SKM-1 (cell line): ENCODE results near the gene ARF1.
A peak's percentile ranks its signal among the peaks of the same experiment; 100 is the strongest.
"Not testable (repeated sequence)": the region's sequence is repeated elsewhere in the genome, so short reads cannot be mapped to it uniquely, and the experiment has no call there.

Experiments
- DNase-seq: peaks from one replicate; lab custom pipeline; 2025; ENCODE audit not compliant: unreplicated experiment; lab: John Stamatoyannopoulos, UW

ARF1 gene

DNA sequence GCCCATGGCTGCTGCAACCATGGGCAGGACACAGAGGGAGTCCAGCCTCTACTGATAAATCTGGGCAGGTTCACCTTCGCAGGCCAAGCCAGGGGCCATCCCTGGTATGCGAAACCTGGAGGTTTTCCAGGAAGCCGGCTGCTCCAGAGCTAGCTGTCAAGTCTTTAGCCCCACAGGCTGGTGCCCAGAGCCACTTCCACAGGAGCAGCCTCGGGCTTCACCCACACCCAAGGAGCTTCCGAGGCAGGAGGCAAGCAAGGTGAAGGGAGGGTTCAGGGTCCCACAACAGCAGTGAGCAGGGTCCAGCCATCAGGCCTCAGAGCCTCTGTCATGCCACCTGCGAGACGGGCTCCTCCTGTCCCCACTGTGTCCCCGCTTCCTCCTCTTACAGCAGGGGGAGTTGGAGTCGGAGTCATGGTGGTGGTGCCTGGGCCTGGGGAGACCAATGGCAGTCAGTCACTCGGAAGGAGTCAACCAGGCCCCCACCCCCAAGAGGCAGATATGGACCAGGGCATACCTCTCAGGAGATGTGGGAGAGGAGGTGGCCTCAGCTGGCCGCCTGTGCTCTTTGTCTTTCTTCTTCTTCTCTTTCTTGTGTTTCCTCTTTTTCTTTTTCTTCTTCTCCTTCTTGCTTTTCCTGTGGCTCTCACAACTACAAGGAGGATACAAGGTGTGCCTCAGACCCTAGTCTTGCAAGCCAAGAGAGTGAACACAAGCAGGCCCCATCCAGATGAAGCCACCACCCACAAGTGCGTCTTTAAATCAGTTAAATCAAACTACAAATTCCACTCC lies 18.5 kb downstream of the ARF1 start:
- DNase-seq: no peak

DNA sequence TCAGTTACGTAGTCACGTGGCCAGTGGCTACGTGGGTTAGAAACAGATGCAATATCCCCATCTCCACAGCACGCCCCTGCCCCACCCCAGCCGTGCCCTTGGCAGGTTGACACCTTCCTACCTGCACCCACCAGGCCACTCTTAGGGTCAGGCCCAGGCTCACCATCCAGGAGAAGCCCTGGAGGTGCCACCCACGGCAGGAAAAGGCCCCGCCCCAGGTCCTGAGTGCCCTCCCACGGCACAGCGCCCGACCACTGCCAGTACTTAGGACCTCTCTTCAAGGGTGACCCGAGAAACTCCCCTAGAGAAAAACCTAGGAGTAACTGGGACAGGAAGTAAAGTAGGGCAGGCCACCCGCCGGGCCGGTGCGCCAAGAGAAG lies 19.1 kb downstream of the ARF1 start:
- no peak for DNase-seq

DNA sequence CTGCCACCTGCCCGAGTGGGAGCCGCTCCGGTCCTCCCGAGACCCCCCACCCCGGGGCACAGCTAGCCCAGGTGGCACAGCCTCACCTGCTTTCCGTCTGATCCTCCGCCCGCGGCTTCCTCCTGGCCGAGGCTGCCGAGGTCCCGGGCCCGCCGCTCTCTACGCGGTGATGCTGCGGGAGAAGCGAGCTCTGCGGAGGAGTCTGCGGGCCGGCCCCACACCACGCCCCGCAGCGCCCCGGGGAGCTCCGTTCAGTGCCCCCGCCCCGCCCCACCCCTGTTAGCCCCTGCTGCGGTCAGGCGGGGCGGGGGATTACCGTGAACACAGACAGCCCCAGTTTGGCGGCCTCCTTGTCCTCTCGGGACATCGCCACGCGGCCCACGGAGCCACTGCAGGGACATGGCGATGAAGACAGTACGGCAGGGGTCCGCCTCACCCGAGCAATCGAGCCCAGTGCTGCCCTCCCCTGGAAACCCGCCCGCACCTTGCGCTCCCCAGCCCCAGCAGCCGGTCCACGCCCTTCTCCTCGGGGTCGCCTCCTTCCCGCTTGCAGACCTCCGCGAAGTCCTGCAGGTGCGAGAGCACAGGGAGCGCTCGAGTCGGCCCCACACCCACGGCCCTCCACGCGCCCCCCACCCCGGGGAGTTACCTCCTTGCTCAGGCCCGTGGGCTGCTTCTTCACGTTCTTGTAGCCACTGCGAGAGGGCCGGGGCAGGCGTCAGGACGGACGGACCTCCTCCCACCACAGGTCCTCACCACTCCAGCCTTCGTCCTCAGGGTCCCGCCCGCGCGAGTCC lies 19.7 kb downstream of the ARF1 start:
- DNase-seq: no peak

GRCh38 chr1:228102791-228103620 lies 20.5 kb downstream of the ARF1 start, which contains the start of gene C1orf35:
C1orf35 (minus strand) TSS chr1:228103325; CDS start chr1:228103227, 98 bp downstream.
- DNase-seq: peak; percentile 92

DNA sequence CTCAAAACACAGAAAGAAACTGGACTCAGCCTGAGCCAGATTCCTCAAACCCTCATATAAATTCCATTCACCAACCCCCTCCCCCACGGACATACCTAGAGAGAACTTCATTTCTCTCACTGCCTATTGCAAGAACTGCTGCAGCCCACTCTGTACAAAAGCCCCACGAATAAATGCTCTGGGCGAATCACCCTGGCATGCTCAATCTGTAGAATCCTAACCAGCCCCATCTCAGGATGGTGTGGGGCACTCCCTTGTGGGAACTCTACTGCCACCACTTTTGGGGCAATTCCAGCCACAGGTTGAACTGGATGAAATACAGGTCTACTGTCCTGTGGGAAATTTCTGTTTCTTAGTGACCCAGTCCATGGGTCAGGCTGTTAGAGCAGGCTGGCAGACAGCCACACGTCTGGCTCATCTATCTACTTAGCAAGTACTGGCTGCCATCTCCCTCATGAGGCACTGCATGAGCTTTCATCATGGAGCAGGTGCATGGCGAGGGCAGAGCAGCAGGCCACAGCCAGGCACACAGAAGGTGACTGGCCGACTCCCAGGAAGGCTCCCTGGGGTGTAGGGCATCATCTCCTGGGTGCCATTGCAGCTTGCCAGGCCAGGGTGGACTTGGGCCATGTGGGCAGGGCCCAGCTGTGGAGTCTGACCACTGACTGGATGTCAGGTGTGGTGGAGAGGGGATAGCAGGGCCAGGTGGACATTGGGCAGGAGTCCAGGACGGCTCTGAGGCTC lies 22.2 kb downstream of the ARF1 start:
- DNase-seq: no peak

DNA sequence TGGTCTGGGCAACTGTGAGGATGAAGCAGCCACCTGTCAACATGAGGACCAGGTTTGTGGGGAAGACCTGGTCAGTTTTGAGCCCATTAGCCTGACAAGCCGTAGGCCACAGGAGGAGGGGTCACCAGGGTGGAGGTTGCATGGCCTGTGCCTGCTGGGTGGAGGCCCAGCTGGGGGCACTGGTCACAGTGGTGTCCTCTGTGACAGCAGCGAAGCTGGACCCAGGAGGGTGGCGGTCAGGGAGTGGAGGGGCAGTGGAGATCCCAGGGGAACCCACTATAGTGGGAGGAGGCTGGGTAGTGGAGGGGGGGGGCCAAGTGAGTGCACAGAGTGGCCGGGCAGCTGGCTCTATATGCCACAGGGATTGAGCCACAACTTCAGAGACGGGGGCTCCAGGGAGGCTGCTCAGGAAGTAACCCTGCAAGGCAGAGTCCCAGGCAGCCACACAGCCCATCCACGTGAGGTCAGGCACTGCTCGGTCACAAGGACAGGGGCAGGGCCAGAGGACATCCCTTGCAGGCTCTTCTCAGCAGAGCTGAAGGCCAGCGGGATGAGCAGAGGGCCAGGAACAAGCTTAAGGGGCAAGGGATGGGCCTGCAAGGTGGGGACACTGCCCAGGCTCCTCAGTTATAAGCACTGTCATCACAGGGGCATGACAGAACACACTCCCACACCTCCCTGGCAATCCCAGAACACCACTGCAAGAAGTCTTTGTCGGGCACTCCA lies 22.9 kb downstream of the ARF1 start:
- DNase-seq: no peak

GRCh38 chr1:228105996-228106799 lies 23.7 kb downstream of the ARF1 start:
- no peak for DNase-seq

DNA sequence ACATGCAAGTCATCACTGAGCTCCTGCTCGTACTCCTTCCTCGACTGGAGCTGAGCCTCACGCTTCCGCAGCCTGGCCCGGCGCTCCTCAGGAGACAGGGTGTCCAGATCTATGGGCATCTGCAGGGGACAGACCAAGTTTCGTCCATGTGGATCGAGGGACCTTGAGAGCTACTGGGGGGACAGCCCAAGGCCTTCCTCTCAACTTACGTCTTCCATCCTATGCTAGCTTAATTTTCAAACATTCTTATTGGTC lies 24.2 kb downstream of the ARF1 start:
- no peak for DNase-seq

GRCh38 chr1:228107636-228108035 lies 25.1 kb downstream of the ARF1 start:
- no peak for DNase-seq

GRCh38 chr1:228108055-228108690 lies 25.7 kb downstream of the ARF1 start:
- no peak for DNase-seq

GRCh38 chr1:228108742-228109072 lies 26.2 kb downstream of the ARF1 start:
- no peak for DNase-seq

- peak; percentile 97 for DNase-seq
These were observed 26.8 kb downstream of the ARF1 start, which contains the start of gene MRPL55 for GRCh38 chr1:228109073-228109961. MRPL55 (minus strand) TSS chr1:228109299; CDS start chr1:228108260, 1,039 bp downstream.

DNA sequence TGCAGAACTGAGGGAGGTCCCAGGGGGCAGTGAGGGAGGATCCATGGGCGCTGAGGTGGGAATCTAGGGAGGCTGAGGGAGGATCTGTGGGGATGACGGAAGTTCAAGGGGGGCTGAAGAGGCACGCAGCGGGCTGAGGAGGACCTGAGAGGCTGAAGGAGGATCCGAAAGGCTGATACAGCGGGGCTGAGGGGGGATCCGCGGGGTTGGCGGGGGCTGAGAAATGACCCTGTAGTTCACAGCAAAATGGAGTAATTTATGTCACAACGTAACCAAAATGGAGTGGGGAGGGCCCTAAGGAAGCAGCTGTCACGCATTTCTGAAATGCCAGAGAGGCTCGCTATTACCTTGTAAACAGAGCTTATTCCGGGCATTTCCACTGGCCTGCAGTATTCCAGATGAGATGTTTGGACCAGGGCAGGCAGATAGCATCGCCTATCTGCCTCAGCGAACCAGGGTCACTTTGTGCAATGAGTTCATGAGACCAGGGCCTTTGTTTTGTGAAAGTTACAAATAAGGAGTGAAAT lies 27.5 kb downstream of the ARF1 start:
- no peak for DNase-seq

DNA sequence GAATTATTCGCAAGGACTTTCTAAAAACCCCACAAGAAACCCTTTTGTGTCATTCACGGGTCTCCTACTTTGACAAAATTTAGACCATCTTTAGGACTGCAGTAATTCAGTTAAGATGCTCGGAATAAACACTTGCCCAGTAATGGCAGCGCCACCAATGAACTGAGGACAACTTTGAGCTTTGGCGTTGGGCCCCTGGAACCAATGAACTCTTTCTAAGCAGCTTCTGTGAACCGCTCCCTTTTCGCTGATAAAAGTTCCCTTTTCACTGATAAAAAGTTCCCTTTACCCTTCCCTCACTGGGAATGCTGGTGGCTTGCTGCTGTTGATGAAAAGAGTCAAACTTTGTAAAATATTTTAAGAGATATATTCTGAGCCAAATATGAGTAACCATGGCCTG lies 28.0 kb downstream of the ARF1 start:
- no peak for DNase-seq

GRCh38 chr1:228111315-228111714 lies 28.8 kb downstream of the ARF1 start:
- DNase-seq: not testable (repeated sequence)

- no peak for DNase-seq
These were observed 29.7 kb downstream of the ARF1 start for GRCh38 chr1:228112167-228112566.

DNA sequence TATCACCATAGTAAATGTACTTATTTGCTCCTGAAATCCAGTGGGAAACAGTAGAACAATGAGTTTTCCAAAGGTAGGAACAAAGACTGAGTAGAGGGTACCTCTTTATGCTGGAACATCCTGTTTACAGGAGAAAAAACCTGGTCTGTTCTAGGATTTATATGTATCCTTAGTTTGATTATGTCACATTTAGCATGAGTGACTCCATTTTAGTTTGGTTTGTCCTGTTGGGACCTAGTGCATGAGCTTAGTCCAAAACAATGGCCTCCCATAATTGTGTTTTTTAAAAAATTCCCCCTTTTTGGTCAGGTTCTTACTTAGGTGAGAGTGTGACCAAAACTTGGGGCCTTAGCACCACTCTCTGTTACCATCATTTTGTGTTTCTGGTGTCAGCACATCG lies 30.1 kb downstream of the ARF1 start:
- DNase-seq: no peak

DNA sequence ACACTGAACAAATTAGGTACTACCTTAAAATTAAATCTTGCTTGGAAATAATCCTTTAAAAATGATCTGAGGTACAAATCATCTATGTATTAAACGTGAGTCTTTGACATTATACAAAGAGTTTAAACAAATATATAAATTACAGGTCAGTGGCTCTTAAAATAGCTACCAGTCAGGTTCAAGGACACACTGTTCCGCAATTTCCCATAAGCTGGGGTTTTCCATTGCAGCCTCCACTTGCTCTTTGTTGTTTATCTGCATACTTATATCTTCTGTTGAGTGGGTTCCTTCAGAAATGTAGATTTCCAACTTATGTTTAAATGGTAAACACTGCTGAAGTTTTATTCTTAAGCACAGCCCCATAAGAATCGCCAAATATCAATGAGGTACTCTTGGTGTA lies 32.3 kb downstream of the ARF1 start:
- DNase-seq: no peak
